Keratinocyte (primary cell): Measurements from ENCODE around the gene PSMG1. TPM values are rescaled to one million over a fixed set of nuclear protein-coding genes. Genes with fewer than 3 reads are reported as not detected.

Experiments
- DNase-seq: peaks from one replicate; pipeline ENCODE4 v3.0.0-alpha.2; 2011; ENCODE audit warnings: low read depth, missing footprints, low spot score
- FAIRE-seq: peaks from 2 replicates; lab custom pipeline; 2011; peaks lifted over from hg19 to GRCh38; lab: Jason Lieb, UNC
- H2AFZ ChIP-seq: 2 replicates; pipeline ENCODE4 v1.6.0; 2012; ENCODE audit warnings: low read length, control low read depth, inconsistent platforms; ENCODE audit not compliant: control insufficient read depth
- H3K27ac ChIP-seq: 2 replicates; pipeline ENCODE4 v1.5.1; 2011; ENCODE audit warnings: low read length; ENCODE audit not compliant: control insufficient read depth, insufficient read depth
- H3K27me3 ChIP-seq: 3 replicates; pipeline ENCODE4 v1.6.0; 2011; ENCODE audit warnings: low read length; ENCODE audit not compliant: control insufficient read depth, insufficient read depth; ENCODE audit errors: extremely low read depth
- H3K36me3 ChIP-seq, 2 experiments: 2 replicates in 1 of 2; 3 replicates in 1 of 2; pipeline ENCODE4 v1.5.1; 2011; ENCODE audit warnings: low read length in 2 of 2, mild to moderate bottlenecking in 1 of 2; ENCODE audit not compliant: control insufficient read depth in 2 of 2, insufficient read depth in 2 of 2; ENCODE audit errors: extremely low read depth in 1 of 2
- H3K4me1 ChIP-seq: 3 replicates; pipeline ENCODE4 v1.5.1; 2011; ENCODE audit warnings: low read length; ENCODE audit not compliant: control insufficient read depth, insufficient read depth; ENCODE audit errors: extremely low read depth
- H3K4me2 ChIP-seq: 3 replicates; pipeline ENCODE4 v1.6.0; 2011; ENCODE audit warnings: low read depth, low read length; ENCODE audit not compliant: control insufficient read depth, insufficient read depth; ENCODE audit errors: extremely low read depth
- H3K4me3 ChIP-seq, 3 experiments: fragments of 200-600 bp in 1 of 3; sonication (generic) in 1 of 3; 2 replicates in 2 of 3; 3 replicates in 1 of 3; pipeline ENCODE4 v1.5.1; 2011 to 2016; ENCODE audit warnings: low read length in 3 of 3, mild to moderate bottlenecking in 3 of 3, control low read depth in 2 of 3, inconsistent platforms in 1 of 3, low read depth in 1 of 3, mixed read lengths in 1 of 3, mixed run types in 1 of 3, moderate library complexity in 1 of 3; ENCODE audit not compliant: control insufficient read depth in 2 of 3, insufficient read depth in 2 of 3; ENCODE audit errors: extremely low read depth in 1 of 3
- H3K79me2 ChIP-seq: 2 replicates; pipeline ENCODE4 v1.6.0; 2012; ENCODE audit warnings: low read length; ENCODE audit not compliant: control insufficient read depth, insufficient read depth
- H3K9ac ChIP-seq: 3 replicates; pipeline ENCODE4 v1.6.0; 2011; ENCODE audit warnings: low read length; ENCODE audit not compliant: control insufficient read depth, insufficient read depth; ENCODE audit errors: extremely low read depth
- H3K9me1 ChIP-seq: 3 replicates; pipeline ENCODE4 v1.6.0; 2011; ENCODE audit warnings: low read length; ENCODE audit not compliant: control insufficient read depth, insufficient read depth; ENCODE audit errors: extremely low read depth
- H3K9me3 ChIP-seq: 2 replicates; pipeline ENCODE4 v1.5.1; 2012; ENCODE audit warnings: low read depth, low read length; ENCODE audit not compliant: control insufficient read depth
- H4K20me1 ChIP-seq: 3 replicates; pipeline ENCODE4 v1.6.0; 2011; ENCODE audit warnings: low read length; ENCODE audit not compliant: control insufficient read depth, insufficient read depth; ENCODE audit errors: extremely low read depth
- EZH2 ChIP-seq: IDR thresholded peaks from one replicate; pipeline ENCODE4 v1.6.1; 2012; ENCODE audit warnings: inconsistent platforms, mild to moderate bottlenecking, low read length, moderate library complexity
- dilution Hi-C: fragments of 300-500 bp; cut with MboI; formaldehyde crosslinking; loops from one replicate; pipeline ENCODE4 v1.7.0; 2020; ENCODE audit warnings: low sequenced_read_pairs; ENCODE audit not compliant: extremely low pct_ligation_motif_present
- polyA plus RNA-seq, 5 experiments: library from polyadenylated mRNA; depleted of rRNA in 3 of 5; stranded (reverse) in 3 of 5; stranded (forward) in 1 of 5; unstranded in 1 of 5; fragments of >200 nt; gene quantifications; 1 replicate in 1 of 5; 2 replicates in 3 of 5; 3 replicates in 1 of 5; pipeline versions ENCODE4 v1.2.1 to v1.2.3, GENCODE V29; 2011 to 2012; ENCODE audit warnings: missing spikeins in 2 of 5, low read depth in 1 of 5, low replicate concordance in 1 of 5
- TF ChIP-seq, protein P1 (sequence below), 3 experiments: IDR thresholded peaks in 1 of 3; conservative IDR thresholded peaks in 1 of 3; optimal IDR thresholded peaks in 1 of 3; 2 replicates in 2 of 3; 3 replicates in 1 of 3; pipeline versions ENCODE3 to v1.5.1; 2011; ENCODE audit warnings: low read length in 3 of 3, mild to moderate bottlenecking in 3 of 3, moderate library complexity in 2 of 3, control low read depth in 1 of 3, inconsistent platforms in 1 of 3; ENCODE audit not compliant: insufficient read depth in 2 of 3; ENCODE audit errors: extremely low read depth in 1 of 3

The PSMG1 gene
- polyA plus RNA-seq, 1 donor (not counting 4 experiments of a cell fraction or from before 2014, with no cell fraction given): 91.8 TPM

DNA sequence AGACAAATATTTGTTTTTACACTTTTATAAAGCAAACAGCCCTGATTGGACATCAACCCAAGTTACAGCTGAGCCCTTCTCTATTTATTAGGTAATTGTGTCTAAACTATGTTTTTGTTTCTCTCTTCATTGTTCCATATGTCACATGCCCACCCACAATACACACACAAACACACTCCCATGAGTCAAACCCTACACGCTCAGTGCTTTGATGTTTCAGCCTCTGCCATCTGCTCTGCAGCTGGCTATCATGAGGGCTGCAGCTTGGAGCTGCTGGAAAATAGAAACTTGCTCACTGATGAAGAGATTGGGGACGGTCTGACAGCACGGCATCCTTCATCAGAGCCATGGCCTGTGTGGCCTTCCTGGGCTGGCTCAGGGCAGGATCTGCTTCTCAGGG lies 41.7 kb downstream of the PSMG1 start:
- no peak overlapping the region for H3K27ac ChIP-seq
- H3K9ac ChIP-seq: no peak overlapping the region
- dilution Hi-C loops: no loop called here
- no peak for FAIRE-seq
- no peaks in the 10 kb centered on the region for H3K9me1 ChIP-seq
- peaks cover 10% of the 10 kb centered on the region for H3K4me1 ChIP-seq
- H3K9me3 ChIP-seq: no peaks in the 10 kb centered on the region
- no peaks in the 10 kb centered on the region for H3K79me2 ChIP-seq
- no peak for DNase-seq
- H3K36me3 ChIP-seq: no peaks in the 10 kb centered on the region
- no peak for TF ChIP-seq EZH2
- TF ChIP-seq, protein P1, sequence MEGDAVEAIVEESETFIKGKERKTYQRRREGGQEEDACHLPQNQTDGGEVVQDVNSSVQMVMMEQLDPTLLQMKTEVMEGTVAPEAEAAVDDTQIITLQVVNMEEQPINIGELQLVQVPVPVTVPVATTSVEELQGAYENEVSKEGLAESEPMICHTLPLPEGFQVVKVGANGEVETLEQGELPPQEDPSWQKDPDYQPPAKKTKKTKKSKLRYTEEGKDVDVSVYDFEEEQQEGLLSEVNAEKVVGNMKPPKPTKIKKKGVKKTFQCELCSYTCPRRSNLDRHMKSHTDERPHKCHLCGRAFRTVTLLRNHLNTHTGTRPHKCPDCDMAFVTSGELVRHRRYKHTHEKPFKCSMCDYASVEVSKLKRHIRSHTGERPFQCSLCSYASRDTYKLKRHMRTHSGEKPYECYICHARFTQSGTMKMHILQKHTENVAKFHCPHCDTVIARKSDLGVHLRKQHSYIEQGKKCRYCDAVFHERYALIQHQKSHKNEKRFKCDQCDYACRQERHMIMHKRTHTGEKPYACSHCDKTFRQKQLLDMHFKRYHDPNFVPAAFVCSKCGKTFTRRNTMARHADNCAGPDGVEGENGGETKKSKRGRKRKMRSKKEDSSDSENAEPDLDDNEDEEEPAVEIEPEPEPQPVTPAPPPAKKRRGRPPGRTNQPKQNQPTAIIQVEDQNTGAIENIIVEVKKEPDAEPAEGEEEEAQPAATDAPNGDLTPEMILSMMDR (optimal IDR thresholded peaks at IDR 0.05 in 1 of 3, IDR thresholded peaks at IDR 0.05 in 1 of 3, conservative IDR thresholded peaks at IDR 0.05 in 1 of 3; ENCODE audit: extremely low read depth in 1 of 3, insufficient read depth in 2 of 3, low read length in 3 of 3): no peak
- no peak overlapping the region for H3K4me2 ChIP-seq
- H2AFZ ChIP-seq: no peak overlapping the region
- no peaks in the 10 kb centered on the region for H4K20me1 ChIP-seq
- H3K4me3 ChIP-seq: no peak overlapping the region
- no peaks in the 10 kb centered on the region for H3K27me3 ChIP-seq

DNA sequence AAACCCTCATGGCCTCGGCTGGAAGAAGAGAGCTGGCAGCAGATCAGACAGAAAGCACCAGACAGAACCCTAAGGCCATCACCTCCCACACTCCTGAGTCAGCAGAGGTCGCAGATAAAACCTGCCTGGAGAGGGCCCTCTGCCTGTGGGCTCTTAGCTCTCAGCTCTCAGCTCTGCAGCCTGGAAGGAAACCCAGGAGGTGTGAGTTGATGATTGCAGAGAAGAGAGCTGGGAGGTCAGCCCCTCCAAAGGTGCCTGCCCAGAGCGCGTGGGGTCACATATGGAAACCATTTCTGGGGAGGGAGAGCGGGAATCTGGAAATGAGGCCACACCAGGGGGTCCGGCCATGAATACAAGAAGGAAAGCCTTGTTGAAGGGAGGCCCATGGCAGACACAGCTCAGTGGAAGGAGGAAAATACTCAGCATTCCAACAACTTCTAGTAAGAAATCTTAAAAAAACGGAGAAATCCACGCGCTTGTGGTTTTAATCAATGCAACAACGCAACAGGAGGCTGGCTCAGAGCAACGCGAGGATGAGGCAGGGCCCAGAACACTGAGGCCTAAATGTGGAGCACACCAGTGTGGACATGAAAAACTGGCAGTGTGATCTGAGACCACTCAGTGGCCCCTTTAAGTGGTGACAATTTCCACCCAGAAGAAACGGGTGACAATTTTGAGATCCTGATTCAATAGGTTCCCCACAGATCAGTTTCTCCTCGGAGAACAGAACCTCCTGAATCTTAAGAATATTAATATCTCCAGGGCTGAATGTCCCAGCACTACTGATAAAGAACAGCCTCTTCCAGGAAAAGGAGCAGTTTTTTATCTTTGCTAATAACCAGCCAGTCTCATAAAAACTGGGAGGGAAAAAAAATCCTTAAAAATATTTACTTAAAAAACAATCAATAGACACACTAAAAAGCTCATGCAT lies 45.7 kb downstream of the PSMG1 start:
- Histone ChIP-seq H3K9ac (peak overlapping the region; percentile 15), H2AFZ (no peak overlapping the region), H3K9me3 (no peaks in the 10 kb centered on the region), H3K4me2 (no peak overlapping the region), H3K27me3 (no peaks in the 10 kb centered on the region), H4K20me1 (no peaks in the 10 kb centered on the region), H3K4me1 (peaks cover 11% of the 10 kb centered on the region), H3K4me3 (no peak overlapping the region), H3K9me1 (no peaks in the 10 kb centered on the region), H3K36me3 (no peaks in the 10 kb centered on the region), H3K27ac (no peak overlapping the region), H3K79me2 (no peaks in the 10 kb centered on the region)
- FAIRE-seq: no peak
- TF ChIP-seq, protein P1 (optimal IDR thresholded peaks at IDR 0.05 in 1 of 3, IDR thresholded peaks at IDR 0.05 in 1 of 3, conservative IDR thresholded peaks at IDR 0.05 in 1 of 3; ENCODE audit: extremely low read depth in 1 of 3, insufficient read depth in 2 of 3, low read length in 3 of 3): peak; percentile 13 to 33 (median 27)
- TF ChIP-seq EZH2: no peak
- dilution Hi-C loops: no loop called here
- DNase-seq: no peak
